ENCODE data around the gene CFAP46.
"Not testable (repeated sequence)": the region's sequence is repeated elsewhere in the genome, so short reads cannot be mapped to it uniquely, and the experiment has no call there.

Gene CFAP46

DNA sequence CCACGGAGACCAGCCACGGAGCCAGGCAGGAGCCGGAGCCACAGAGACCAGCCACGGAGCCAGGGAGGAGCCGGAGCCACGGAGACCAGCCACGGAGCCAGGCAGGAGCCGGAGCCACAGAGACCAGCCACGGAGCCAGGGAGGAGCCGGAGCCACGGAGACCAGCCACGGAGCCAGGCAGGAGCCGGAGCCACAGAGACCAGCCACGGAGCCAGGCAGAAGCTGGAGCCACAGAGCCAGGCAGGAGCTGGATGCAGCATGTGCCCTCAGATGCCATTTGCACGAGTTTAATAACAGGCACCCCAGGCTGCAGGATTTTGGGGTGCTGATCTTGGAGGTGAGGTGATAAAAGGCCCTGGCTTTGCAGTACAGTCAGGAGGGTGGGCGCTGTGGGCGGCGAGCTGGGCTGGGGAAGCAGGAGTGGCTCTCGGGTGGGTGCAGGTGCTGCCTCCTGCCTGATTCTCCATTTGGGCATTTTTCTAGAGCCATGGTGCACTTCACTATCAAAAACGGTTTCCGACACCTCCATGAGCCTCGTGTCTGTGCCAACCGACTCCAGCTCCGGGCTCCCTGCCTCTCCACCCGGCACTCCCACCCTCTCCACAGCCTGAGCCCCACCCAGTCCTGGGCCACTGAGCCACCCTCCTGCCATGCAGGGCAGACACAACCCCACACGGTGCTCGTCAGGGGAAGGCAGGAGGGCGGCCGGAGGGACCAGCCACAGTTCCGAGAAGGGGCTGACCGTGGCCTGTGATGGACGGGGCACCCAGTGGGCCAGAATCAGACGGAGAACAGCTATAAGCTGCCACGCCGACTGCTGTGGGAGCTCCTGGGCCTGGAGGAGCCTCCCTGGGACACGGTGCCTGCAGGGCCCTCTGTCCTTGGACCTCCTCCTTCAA lies 115.6 kb downstream of the CFAP46 start:
- no peak for DNase-seq
- in situ Hi-C loops (cut with MboI; ENCODE audit: low pct_unique_long_range_greater_than_20kb, low sequenced_read_pairs) = no loop called here

- in situ Hi-C loops (cut with MboI; ENCODE audit: low pct_unique_long_range_greater_than_20kb, low sequenced_read_pairs); DNase-seq: not testable (repeated sequence)
Observed at GRCh38 chr10:132825783-132826523, 116.4 kb downstream of the CFAP46 start.

GRCh38 chr10:132820056-132820455 lies 122.3 kb downstream of the CFAP46 start:
- DNase-seq = no peak
- in situ Hi-C loops (cut with MboI; ENCODE audit: low pct_unique_long_range_greater_than_20kb, low sequenced_read_pairs) = no loop called here

DNA sequence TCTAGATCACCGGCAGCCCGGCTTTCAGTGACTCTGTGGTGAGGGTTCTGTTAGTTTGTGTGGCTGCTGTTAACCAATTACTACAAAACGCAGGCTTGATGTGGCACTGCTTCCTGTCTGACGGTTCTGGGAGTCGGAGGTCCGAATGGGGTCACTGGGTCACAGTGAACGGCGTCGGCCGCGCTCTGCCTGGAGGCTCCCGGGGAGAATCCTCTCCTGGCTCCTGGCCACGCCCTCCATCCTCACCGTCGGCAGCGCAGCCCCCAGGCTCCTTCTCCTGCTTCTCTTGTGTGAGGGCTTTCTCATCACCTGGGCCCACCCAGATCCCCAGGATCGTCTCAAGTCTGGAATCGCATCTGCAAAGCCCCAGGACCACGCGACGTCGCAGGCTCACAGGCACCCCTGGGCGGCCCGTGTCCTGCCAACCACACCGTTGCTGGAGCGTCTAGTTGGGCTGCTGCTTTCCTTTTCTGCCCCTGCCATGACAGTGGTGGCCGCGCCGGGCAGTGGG lies 124.6 kb downstream of the CFAP46 start:
- DNase-seq = no peak

GRCh38 chr10:132816718-132817117 lies 125.7 kb downstream of the CFAP46 start:
- no peak for DNase-seq
- in situ Hi-C loops (cut with MboI; ENCODE audit: low pct_unique_long_range_greater_than_20kb, low sequenced_read_pairs) = no loop called here

More for the DNA sequence above, 124.6 kb downstream of the CFAP46 start:
- in situ Hi-C loops (cut with MboI; ENCODE audit: low pct_unique_long_range_greater_than_20kb, low sequenced_read_pairs) = no loop called here

- in situ Hi-C loops (cut with MboI; ENCODE audit: low pct_unique_long_range_greater_than_20kb, low sequenced_read_pairs) = no loop called here
- DNase-seq = no peak
Observed at GRCh38 chr10:132815168-132815857, 127.1 kb downstream of the CFAP46 start.

DNA sequence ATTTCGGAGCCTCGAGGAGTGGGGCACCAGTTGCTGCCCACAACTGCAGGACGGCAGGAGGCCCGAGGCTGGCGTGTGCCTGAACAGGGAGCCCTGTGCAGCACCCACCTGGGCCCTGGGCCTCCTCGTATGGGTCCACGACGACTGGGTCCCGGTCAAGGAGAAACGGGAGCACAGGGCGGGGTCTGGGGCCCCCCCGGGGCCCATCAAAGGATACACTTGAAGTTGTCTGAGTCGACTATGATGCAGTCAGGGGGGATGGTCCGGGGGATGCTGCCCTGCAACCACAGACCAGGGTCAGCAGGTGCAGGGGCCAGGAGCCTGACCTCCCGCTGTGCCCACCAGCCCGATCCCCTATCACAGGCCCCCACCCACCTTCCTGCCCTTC lies 127.9 kb downstream of the CFAP46 start:
- DNase-seq = no peak
- in situ Hi-C loops (cut with MboI; ENCODE audit: low pct_unique_long_range_greater_than_20kb, low sequenced_read_pairs) = no loop called here

DNA sequence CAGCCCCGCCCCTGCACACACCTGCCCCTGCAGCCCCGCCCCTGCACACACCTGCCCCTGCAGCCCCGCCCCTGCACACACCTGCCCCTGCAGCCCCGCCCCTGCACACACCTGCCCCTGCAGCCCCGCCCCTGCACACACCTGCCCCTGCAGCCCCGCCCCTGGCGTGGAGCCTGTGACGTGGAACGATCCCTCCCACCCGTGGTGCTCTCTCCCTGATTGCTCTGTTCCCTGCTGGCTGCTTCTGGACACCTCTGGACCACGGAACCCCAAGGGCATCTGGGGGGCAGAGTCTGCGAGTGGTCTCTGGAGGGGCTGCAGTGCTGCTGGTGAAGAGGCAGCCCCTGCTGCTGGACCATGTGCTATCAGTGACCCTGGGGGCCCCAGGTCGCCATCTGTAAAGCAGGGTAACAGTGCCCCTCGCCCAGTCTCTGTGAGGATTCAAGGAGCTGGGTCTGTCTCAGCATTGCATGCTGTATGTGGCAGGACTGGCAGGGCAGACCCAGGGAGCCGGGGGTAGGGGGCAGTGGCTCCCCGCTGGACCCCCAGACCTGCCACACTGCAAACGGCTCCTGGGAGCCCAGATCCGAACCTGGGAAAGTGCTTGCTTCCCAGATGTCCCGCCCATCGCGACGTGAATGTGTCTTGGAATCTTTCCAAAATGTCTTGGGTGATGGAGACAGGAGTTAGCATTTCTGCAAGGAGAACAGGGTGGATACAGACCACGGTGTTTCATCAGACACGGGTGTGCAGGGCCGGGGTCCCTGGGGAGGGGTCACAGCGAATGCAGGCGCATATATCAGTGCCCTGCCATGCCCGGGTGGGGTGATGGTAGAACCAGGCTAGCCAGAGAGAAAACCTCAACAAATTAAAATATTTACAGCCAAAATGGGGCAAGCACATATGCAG lies 128.6 kb downstream of the CFAP46 start:
- in situ Hi-C loops (cut with MboI; ENCODE audit: low pct_unique_long_range_greater_than_20kb, low sequenced_read_pairs) = no loop called here
- DNase-seq = no peak

- no peak for DNase-seq
- in situ Hi-C loops (cut with MboI; ENCODE audit: low pct_unique_long_range_greater_than_20kb, low sequenced_read_pairs) = no loop called here
Observed at GRCh38 chr10:132813001-132813401, 129.4 kb downstream of the CFAP46 start.

- no peak for DNase-seq
- in situ Hi-C loops (cut with MboI; ENCODE audit: low pct_unique_long_range_greater_than_20kb, low sequenced_read_pairs) = no loop called here
Observed at GRCh38 chr10:132812520-132812919, 129.8 kb downstream of the CFAP46 start.

GRCh38 chr10:132811891-132812481 lies 130.4 kb downstream of the CFAP46 start:
- no peak for DNase-seq
- in situ Hi-C loops (cut with MboI; ENCODE audit: low pct_unique_long_range_greater_than_20kb, low sequenced_read_pairs) = no loop called here

DNA sequence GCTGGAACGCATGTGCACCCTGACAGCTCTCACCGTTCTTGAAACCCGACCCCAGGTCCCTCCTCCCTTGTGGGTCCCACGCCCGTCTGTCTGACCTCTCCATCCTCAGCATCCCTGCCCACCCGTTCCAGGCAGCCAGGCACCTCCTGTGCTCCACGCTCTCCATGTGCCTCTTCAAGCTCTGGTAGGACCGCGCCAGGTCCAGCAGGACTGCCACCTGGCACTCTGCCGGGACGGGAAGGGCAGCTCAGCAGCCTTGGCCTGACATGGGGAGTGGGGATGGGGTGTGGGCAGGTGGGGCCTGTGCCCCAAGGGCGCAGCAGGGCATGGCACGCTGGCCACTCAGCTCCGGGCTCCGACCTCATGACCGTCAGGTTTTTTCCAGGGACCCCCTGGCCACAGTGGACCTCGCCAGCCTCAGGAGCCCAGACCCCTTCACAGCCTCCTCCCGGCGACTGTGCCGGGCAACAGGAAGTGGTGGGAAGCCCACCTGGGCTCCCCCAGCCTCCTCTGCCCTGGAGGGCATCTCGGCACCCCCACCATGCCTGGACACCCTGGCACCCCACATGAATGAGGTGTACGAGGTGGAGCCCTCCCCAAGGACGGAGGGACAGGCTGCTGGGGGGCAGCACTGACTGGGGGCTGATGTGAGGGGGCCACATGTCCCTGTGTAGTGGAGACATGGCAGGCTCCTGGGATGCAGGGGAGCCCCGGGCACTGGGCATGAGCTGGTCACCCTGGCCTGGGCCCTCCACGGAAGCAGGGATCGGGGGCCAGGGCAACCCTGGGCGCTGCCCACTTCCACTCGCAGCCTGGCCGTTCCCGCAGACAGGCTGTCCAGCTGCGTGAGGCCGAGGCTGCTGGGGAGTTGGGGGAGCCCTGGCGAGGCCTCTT lies 131.3 kb downstream of the CFAP46 start:
- DNase-seq = no peak
- in situ Hi-C loops (cut with MboI; ENCODE audit: low pct_unique_long_range_greater_than_20kb, low sequenced_read_pairs) = no loop called here

GRCh38 chr10:132810141-132810806 lies 132.1 kb downstream of the CFAP46 start:
- no peak for DNase-seq
- in situ Hi-C loops (cut with MboI; ENCODE audit: low pct_unique_long_range_greater_than_20kb, low sequenced_read_pairs) = no loop called here

- DNase-seq = no peak
- in situ Hi-C loops (cut with MboI; ENCODE audit: low pct_unique_long_range_greater_than_20kb, low sequenced_read_pairs) = no loop called here
Observed at GRCh38 chr10:132809232-132810140, 132.9 kb downstream of the CFAP46 start.

GRCh38 chr10:132808383-132809231 lies 133.8 kb downstream of the CFAP46 start:
- DNase-seq = no peak
- in situ Hi-C loops (cut with MboI; ENCODE audit: low pct_unique_long_range_greater_than_20kb, low sequenced_read_pairs) = no loop called here

Measured in KBM-7 (cell line).